ENCODE results near the gene PEX16.

PEX16 gene

DNA sequence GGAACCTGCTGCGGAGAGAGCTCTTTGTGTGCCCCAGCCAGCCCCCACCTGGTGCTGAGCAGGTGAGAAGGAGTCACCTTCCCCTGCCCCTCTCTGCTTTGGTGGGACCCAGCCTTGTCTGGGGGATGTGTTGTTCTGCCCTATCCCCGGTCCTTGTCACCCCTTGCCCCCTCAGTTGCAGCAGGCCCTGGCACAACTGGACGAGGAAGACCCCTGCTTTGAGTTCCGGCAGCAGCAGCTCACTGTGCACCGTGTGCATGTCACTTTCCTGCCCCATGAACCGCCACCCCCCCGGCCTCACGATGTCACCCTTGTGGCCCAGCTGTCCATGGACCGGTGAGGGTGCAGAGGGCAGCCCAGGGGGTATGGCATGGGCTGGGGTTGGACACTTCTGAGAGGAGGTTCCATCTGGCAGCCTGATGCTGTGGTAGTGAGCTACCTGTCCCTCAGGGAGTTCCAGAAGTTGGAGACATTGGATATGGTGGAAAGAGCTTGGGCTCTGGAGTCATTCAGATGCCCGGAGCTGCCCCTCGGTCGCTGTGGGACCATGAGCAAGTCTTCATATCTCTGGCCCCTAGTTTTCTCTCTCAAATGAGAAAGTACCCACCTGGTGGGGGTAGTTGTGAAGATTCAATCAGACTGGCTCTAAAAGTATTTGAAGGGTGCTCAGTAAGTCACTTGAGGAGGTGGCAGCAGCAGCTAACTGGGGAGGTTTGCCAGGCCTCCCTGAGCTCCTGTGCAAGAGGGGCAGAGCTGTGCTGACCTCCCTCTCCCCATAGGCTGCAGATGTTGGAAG, 9.1 kb upstream of the PEX16 start:
- TF ChIP-seq, protein P1, sequence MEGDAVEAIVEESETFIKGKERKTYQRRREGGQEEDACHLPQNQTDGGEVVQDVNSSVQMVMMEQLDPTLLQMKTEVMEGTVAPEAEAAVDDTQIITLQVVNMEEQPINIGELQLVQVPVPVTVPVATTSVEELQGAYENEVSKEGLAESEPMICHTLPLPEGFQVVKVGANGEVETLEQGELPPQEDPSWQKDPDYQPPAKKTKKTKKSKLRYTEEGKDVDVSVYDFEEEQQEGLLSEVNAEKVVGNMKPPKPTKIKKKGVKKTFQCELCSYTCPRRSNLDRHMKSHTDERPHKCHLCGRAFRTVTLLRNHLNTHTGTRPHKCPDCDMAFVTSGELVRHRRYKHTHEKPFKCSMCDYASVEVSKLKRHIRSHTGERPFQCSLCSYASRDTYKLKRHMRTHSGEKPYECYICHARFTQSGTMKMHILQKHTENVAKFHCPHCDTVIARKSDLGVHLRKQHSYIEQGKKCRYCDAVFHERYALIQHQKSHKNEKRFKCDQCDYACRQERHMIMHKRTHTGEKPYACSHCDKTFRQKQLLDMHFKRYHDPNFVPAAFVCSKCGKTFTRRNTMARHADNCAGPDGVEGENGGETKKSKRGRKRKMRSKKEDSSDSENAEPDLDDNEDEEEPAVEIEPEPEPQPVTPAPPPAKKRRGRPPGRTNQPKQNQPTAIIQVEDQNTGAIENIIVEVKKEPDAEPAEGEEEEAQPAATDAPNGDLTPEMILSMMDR (IDR thresholded peaks at IDR 0.05; ENCODE audit: insufficient read depth, low read length, missing control alignments): no peak
- DNase-seq (ENCODE audit: low read depth, low spot score): no peak
- ChIA-PET CTCF (interaction anchor here (0.9 to 6.1 kb wide), 2 partner anchors 38 to 54 kb away, joined by 3 to 28 read pairs; no protein-coding TSS in a partner anchor), POLR2A (no interaction called here)
- H3K4me3 ChIP-seq (ENCODE audit: low read depth, low read length): no peak overlapping the region

DNA sequence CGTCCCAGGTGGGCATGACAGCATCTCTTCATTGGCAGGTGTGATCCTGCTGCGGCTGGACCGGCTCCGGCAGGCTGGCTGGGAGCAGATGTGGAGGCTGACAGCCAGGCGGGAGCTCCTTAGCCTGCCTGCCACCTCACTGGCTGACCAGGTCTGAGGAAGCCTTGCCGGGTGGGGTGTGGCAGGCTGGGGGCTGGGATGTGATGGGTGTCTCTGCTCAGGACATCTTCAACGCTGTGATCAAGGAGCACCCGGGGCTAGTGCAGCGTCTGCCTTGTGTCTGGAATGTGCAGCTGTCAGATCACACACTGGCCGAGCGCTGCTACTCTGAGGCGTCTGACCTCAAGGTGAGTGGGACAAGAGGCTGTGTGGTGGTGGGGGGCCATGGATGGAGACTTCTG, 8.3 kb upstream of the PEX16 start:
- DNase-seq (ENCODE audit: low read depth, low spot score): no peak

DNA sequence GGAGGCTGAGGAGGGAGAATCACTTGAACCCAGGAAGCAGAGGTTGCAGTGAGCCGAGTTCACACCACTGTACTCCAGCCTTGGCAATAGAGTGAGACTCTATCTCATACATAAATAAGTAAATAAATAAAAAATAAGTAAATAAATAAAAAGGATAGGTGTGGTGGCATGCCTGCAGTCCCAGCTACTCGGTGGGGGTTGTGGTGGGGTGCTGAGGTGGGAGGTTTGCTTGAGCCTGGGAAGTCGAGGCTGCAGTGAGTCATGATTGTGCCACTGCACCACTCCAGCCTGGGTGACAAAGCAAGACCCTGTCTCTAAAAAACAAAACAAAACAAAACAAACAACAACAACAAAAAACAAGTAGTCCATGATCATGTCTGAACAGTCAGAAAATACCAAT, 7.9 kb upstream of the PEX16 start:
- CTCF ChIA-PET: interaction anchor here (1.1 kb wide), 1 partner anchor 11 kb away, joined by 3 read pairs; no protein-coding TSS in a partner anchor
- H3K4me3 ChIP-seq (ENCODE audit: low read depth, low read length): no peak overlapping the region
- no peak for DNase-seq (ENCODE audit: low read depth, low spot score)
- POLR2A ChIA-PET: no interaction called here
- TF ChIP-seq, protein P1 (IDR thresholded peaks at IDR 0.05; ENCODE audit: insufficient read depth, low read length, missing control alignments): no peak

More for the DNA sequence above, 8.3 kb upstream of the PEX16 start:
- no peak overlapping the region for H3K4me3 ChIP-seq (ENCODE audit: low read depth, low read length)
- ChIA-PET POLR2A (no interaction called here), CTCF (interaction anchor here (6.1 kb wide), 1 partner anchor 39 kb away, joined by 28 read pairs; no protein-coding TSS in a partner anchor)
- TF ChIP-seq, protein P1 (IDR thresholded peaks at IDR 0.05; ENCODE audit: insufficient read depth, low read length, missing control alignments): no peak

DNA sequence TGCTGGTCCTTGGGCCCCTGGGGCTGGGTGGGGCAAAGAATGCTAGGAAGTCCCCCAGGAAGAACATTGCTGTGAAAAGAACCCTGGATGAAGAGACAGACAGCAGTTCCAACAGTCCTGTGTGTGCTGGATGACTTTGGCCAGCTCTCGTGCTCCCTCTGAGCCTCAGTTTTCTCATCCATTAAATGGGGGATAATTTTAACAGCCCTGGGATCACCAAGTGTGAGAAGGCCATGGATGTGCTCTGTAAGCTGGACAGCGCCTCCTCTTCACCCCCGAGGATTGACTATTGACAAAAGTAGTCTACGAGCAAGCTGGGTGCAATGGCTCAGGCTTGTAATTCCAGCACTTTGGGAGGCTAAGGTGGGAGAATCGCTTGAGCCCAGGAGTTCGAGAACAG, 7.2 kb upstream of the PEX16 start:
- ChIA-PET CTCF (interaction anchor here (1.1 kb wide), 2 partner anchors 12 to 80 kb away, joined by 3 read pairs; no protein-coding TSS in a partner anchor), POLR2A (no interaction called here)
- H3K4me3 ChIP-seq (ENCODE audit: low read depth, low read length): no peak overlapping the region
- TF ChIP-seq, protein P1 (IDR thresholded peaks at IDR 0.05; ENCODE audit: insufficient read depth, low read length, missing control alignments): no peak
- no peak for DNase-seq (ENCODE audit: low read depth, low spot score)

DNA sequence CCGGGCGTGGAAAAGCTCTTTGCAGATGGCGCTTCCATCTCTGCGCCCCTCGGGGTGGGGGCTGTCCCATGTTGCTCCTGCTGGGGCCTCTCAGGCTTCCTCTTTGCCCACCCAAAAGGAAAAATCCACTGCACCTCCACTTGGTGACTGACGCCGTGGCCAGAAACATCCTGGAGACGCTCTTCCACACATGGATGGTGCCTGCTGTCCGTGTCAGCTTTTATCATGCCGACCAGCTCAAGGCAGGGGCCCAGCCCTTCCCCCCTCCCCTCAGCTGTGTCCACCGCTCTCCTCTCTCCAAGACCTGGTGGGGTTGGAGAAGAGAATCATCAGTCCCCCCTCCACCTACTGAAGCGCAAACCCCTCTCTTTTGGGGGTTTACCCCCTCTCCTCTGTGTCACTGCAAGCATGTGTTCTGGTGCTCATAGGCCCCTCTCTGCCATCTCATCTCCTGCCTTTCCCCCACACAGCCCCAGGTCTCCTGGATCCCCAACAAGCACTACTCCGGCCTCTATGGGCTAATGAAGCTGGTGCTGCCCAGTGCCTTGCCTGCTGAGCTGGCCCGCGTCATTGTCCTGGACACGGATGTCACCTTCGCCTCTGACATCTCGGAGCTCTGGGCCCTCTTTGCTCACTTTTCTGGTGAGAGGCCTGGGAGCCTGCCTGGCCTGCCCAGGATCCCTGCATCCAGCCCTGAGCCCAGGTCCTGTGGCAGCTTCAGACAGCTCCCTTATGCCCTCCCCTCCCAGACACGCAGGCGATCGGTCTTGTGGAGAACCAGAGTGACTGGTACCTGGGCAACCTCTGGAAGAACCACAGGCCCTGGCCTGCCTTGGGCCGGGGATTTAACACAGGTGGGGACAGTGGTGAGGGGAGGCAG, 6.6 kb upstream of the PEX16 start:
- TF ChIP-seq, protein P1 (IDR thresholded peaks at IDR 0.05; ENCODE audit: insufficient read depth, low read length, missing control alignments): no peak
- no peak overlapping the region for H3K4me3 ChIP-seq (ENCODE audit: low read depth, low read length)
- POLR2A ChIA-PET: no interaction called here
- DNase-seq (ENCODE audit: low read depth, low spot score): no peak
- CTCF ChIA-PET: interaction anchor here (1.1 kb wide), 2 partner anchors 12 to 80 kb away, joined by 3 read pairs; no protein-coding TSS in a partner anchor
